Endodermal cell (in vitro differentiated cells): Measurements from ENCODE around the gene CCNA2. TPM values are rescaled to one million over a fixed set of nuclear protein-coding genes. Genes with fewer than 3 reads are reported as not detected.

Source experiments
- DNase-seq: peaks from one replicate; pipeline ENCODE4 v3.0.0-alpha.2; 2017
- H3K27ac ChIP-seq: 2 replicates; pipeline ENCODE4 v1.5.1; 2013; ENCODE audit warnings: mild to moderate bottlenecking, low read depth, low read length, moderate library complexity
- H3K27me3 ChIP-seq: 2 replicates; pipeline ENCODE4 v1.6.1; 2013; ENCODE audit warnings: mild to moderate bottlenecking, low read length, moderate library complexity; ENCODE audit not compliant: insufficient read depth, control insufficient read depth, poor library complexity, severe bottlenecking
- H3K36me3 ChIP-seq: 2 replicates; pipeline ENCODE4 v1.7.0; 2013; ENCODE audit warnings: mild to moderate bottlenecking, low read length, moderate library complexity; ENCODE audit not compliant: control insufficient read depth, insufficient read depth
- H3K4me1 ChIP-seq: one replicate; pipeline ENCODE4 v1.7.0; 2013; ENCODE audit warnings: low read length; ENCODE audit not compliant: control insufficient read depth, insufficient read depth
- H3K4me3 ChIP-seq: 2 replicates; pipeline ENCODE4 v1.5.1; 2013; ENCODE audit warnings: mild to moderate bottlenecking, low read length, moderate library complexity
- H3K9ac ChIP-seq: 2 replicates; pipeline ENCODE4 v1.6.1; 2013; ENCODE audit warnings: mild to moderate bottlenecking, low read length, moderate library complexity; ENCODE audit not compliant: poor library complexity, severe bottlenecking; ENCODE audit errors: extremely low read depth
- H3K9me3 ChIP-seq: 2 replicates; pipeline ENCODE4 v1.6.1; 2013; ENCODE audit warnings: mild to moderate bottlenecking, low read length, moderate library complexity; ENCODE audit not compliant: control insufficient read depth
- H3K27ac Mint-ChIP-seq: 2 replicates; pipeline ENCODE4 v1.8.0; 2020; ENCODE audit warnings: mixed read lengths
- H3K27me3 Mint-ChIP-seq: 2 replicates; pipeline ENCODE4 v1.8.0; 2021; ENCODE audit warnings: mild to moderate bottlenecking, mixed read lengths; ENCODE audit not compliant: insufficient read depth
- H3K36me3 Mint-ChIP-seq: 2 replicates; pipeline ENCODE4 v1.8.0; 2020; ENCODE audit warnings: low read depth, mixed read lengths
- H3K4me1 Mint-ChIP-seq: 2 replicates; pipeline ENCODE4 v1.8.0; 2020; ENCODE audit warnings: mixed read lengths
- H3K4me3 Mint-ChIP-seq: 2 replicates; pipeline ENCODE4 v1.8.0; 2020; ENCODE audit warnings: mild to moderate bottlenecking, moderate library complexity, mixed read lengths
- H3K9me3 Mint-ChIP-seq: 2 replicates; pipeline ENCODE4 v1.8.0; 2020; ENCODE audit warnings: mild to moderate bottlenecking, mixed read lengths
- CTCF ChIP-seq: fragments of 200-600 bp; sonication (generic); conservative IDR thresholded peaks from 2 replicates; pipeline ENCODE4 v1.5.0; 2021; ENCODE audit warnings: antibody characterized with exemption, mild to moderate bottlenecking
- WGBS, 2 experiments: methylation state at CpG; one replicate each; pipeline versions ENCODE4 v1.1.5 to v1.1.7; 2013; ENCODE audit warnings: missing lambda C conversion rate in 2 of 2, mixed read lengths in 1 of 2; ENCODE audit not compliant: insufficient coverage in 1 of 2, insufficient read length in 1 of 2; 5-methylcytosine and 5-hydroxymethylcytosine counted together
- total RNA-seq, 2 donors: library from RNA; stranded (reverse); fragmentation: NEBNext Ultra II Directional in 1 of 2; extraction: Animal tissue kit (Norgen Biotek cat#: 25700) in 1 of 2; gene quantifications; 2 replicates in 1 of 2; 3 replicates in 1 of 2; pipeline ENCODE4 v1.2.1, GENCODE V29; 2021

CCNA2 gene
- total RNA-seq, 2 donors from 2014 or later: 62.8 to 82.2 TPM

GRCh38 chr4:121789960-121790829, 33.5 kb downstream of the CCNA2 start:
- no peaks in the 10 kb centered on the region for H3K9me3 ChIP-seq
- DNase-seq: no peak
- H3K9ac ChIP-seq: no peak overlapping the region
- 96% methylated on average over 3 of the region's 3 CpGs; no CpG with 5 or more reads in 1 of the 2 experiments for WGBS, 2 experiments
- H3K27ac ChIP-seq: no peak overlapping the region
- Mint-ChIP-seq H3K4me1 (peaks cover 10% of the 10 kb centered on the region), H3K4me3 (no peak overlapping the region), H3K36me3 (no peaks in the 10 kb centered on the region), H3K27ac (no peak overlapping the region), H3K9me3 (no peaks in the 10 kb centered on the region), H3K27me3 (peaks cover 8% of the 10 kb centered on the region)
- no peak overlapping the region for H3K4me3 ChIP-seq
- no peak for TF ChIP-seq CTCF
- no peaks in the 10 kb centered on the region for H3K36me3 ChIP-seq
- no peaks in the 10 kb centered on the region for H3K4me1 ChIP-seq
- H3K27me3 ChIP-seq: no peaks in the 10 kb centered on the region

GRCh38 chr4:121789455-121789854, 34.2 kb downstream of the CCNA2 start:
- Mint-ChIP-seq H3K4me1 (peaks cover 3% of the 10 kb centered on the region), H3K36me3 (no peaks in the 10 kb centered on the region), H3K27ac (no peak overlapping the region), H3K4me3 (no peak overlapping the region), H3K9me3 (no peaks in the 10 kb centered on the region), H3K27me3 (peaks cover 5% of the 10 kb centered on the region)
- no peak for DNase-seq
- no peaks in the 10 kb centered on the region for H3K9me3 ChIP-seq
- H3K27me3 ChIP-seq: no peaks in the 10 kb centered on the region
- no peaks in the 10 kb centered on the region for H3K4me1 ChIP-seq
- H3K4me3 ChIP-seq: no peak overlapping the region
- H3K9ac ChIP-seq: no peak overlapping the region
- H3K36me3 ChIP-seq: no peaks in the 10 kb centered on the region
- WGBS, 2 experiments: 93 to 100% methylated on average over 1 of the region's 1 CpG
- TF ChIP-seq CTCF: no peak
- H3K27ac ChIP-seq: no peak overlapping the region

DNA sequence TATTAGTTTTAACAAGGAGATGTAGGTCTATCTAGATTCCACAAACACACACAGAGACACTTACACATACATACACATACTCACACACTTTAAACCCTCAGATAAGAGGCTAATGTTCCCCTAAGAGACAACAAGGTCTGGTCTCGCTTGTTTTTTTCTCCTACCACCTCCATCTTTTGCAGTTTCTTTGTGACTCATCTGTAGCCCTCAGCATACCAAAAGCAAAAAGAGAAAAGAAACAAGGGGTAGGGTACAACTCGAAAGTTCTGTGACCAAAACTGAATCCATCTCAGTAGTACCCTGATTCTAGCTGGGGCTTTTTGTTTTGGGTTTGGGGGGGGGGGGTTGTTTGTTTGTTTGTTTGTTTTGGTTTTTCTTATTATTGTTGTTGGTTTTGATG, 34.8 kb downstream of the CCNA2 start:
- no peak overlapping the region for H3K4me3 ChIP-seq
- Mint-ChIP-seq H3K27me3 (peaks cover 5% of the 10 kb centered on the region), H3K36me3 (no peaks in the 10 kb centered on the region), H3K9me3 (no peaks in the 10 kb centered on the region), H3K27ac (no peak overlapping the region), H3K4me3 (no peak overlapping the region), H3K4me1 (peaks cover 3% of the 10 kb centered on the region)
- no peaks in the 10 kb centered on the region for H3K4me1 ChIP-seq
- H3K36me3 ChIP-seq: no peaks in the 10 kb centered on the region
- H3K27ac ChIP-seq: no peak overlapping the region
- 83 to 90% methylated on average over 1 to 2 of the region's 2 CpGs for WGBS, 2 experiments
- no peak overlapping the region for H3K9ac ChIP-seq
- H3K9me3 ChIP-seq: no peaks in the 10 kb centered on the region
- H3K27me3 ChIP-seq: no peaks in the 10 kb centered on the region
- no peak for DNase-seq
- TF ChIP-seq CTCF: no peak
